Natural killer cell treated with Interleukin-12 subunit alpha and Interleukin-12 subunit beta and Interleukin-15 and Interleukin-18, amount 100 ng/mL, for 72 hours (primary cell): ENCODE results near the gene SPARCL1. TPM values are rescaled to one million over a fixed set of nuclear protein-coding genes. Genes with fewer than 3 reads are reported as not detected.
A peak's percentile ranks its signal among the peaks of the same experiment; 100 is the strongest.
"Not testable (repeated sequence)": the region's sequence is repeated elsewhere in the genome, so short reads cannot be mapped to it uniquely, and the experiment has no call there.

Source experiments
- ATAC-seq, 2 donors: fragments of 150-1000 bp; cut with Tn5 transposase in 1 of 2; sonication (Bioruptor Pico), chemical (Tn5 transposase) in 1 of 2; 2 replicates each; pipeline ENCODE4 v1.10.0; 2021
- DNase-seq: peaks from one replicate; pipeline ENCODE4 v3.0.0; 2022; ENCODE audit warnings: low spot score
- H3K27ac Mint-ChIP-seq, 2 donors: 1 replicate in 1 of 2; 2 replicates in 1 of 2; pipeline ENCODE4 v1.8.0; 2022; ENCODE audit warnings: mixed read lengths in 2 of 2, mild to moderate bottlenecking in 1 of 2, moderate library complexity in 1 of 2
- H3K27me3 Mint-ChIP-seq, 2 donors: 1 replicate in 1 of 2; 2 replicates in 1 of 2; pipeline ENCODE4 v1.8.0; 2022; ENCODE audit warnings: mixed read lengths in 2 of 2
- H3K36me3 Mint-ChIP-seq: one replicate; pipeline ENCODE4 v1.8.0; 2022; ENCODE audit warnings: mixed read lengths
- H3K4me1 Mint-ChIP-seq, 2 donors: 1 replicate in 1 of 2; 2 replicates in 1 of 2; pipeline ENCODE4 v1.8.0; 2022; ENCODE audit warnings: low read depth in 2 of 2, mixed read lengths in 2 of 2, mild to moderate bottlenecking in 1 of 2
- H3K4me3 Mint-ChIP-seq: one replicate; pipeline ENCODE4 v1.8.0; 2022; ENCODE audit warnings: mixed read lengths
- H3K9me3 Mint-ChIP-seq: 2 replicates; pipeline ENCODE4 v1.8.0; 2022; ENCODE audit warnings: mixed read lengths
- total RNA-seq, 2 donors: library from RNA; stranded (reverse); gene quantifications; one replicate each; pipeline ENCODE4 v1.2.3, GENCODE V29; 2022

The SPARCL1 gene
- total RNA-seq, 2 donors from 2014 or later, result not detected

- DNase-seq (no peak), ATAC-seq (no peak)
- no peak overlapping the region for H3K4me3 Mint-ChIP-seq
- H3K27ac Mint-ChIP-seq, result no peak overlapping the region
- no peaks in the 10 kb centered on the region for H3K4me1 Mint-ChIP-seq
- H3K9me3 Mint-ChIP-seq, result no peaks in the 10 kb centered on the region
- H3K36me3 Mint-ChIP-seq, result no peaks in the 10 kb centered on the region
- no peaks in the 10 kb centered on the region for H3K27me3 Mint-ChIP-seq
Observed at GRCh38 chr4:87505862-87506261, 23.3 kb downstream of the SPARCL1 start.

DNA sequence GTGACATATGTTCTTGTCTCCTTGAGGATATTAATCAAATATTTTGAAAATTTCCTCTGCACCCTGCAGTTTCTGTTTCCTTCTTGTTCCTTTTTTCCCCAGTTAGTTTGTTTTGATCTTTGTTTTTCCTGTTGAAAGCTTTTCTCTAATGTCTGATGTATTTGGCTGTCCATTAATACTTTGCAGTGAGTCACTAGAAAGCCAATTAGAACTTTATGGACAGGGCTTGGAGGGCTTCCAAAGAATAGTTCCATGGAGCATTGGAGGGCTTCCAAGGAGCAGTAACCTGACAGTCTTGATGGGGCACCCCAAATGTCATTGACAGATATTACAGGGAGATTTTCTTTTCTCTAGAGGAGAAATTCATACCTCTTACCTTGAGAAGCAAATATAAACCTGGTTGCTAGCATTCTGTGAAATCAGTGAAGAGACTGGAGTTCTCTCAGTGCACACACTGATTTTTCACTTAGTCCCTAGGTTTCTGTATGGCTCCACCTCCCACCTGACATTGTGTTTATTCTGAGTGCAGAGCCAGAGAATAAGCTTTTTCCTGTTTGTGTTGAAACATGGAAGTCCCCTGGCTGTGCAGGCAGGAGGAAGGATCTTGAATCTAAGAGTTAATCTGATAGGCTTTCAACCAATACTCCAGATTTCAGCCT, 26.5 kb downstream of the SPARCL1 start:
- no peak for DNase-seq
- H3K9me3 Mint-ChIP-seq, result no peaks in the 10 kb centered on the region
- no peak for ATAC-seq
- H3K4me1 Mint-ChIP-seq, result peaks cover 0 to 7% of the 10 kb centered on the region in 2 donors
- no peaks in the 10 kb centered on the region for H3K36me3 Mint-ChIP-seq
- no peak overlapping the region for H3K27ac Mint-ChIP-seq
- no peaks in the 10 kb centered on the region for H3K27me3 Mint-ChIP-seq
- H3K4me3 Mint-ChIP-seq, result no peak overlapping the region

GRCh38 chr4:87500092-87500462, 29.1 kb downstream of the SPARCL1 start:
- Mint-ChIP-seq H3K27ac (peak overlapping the region in 1 of 2 donors; percentile 30), H3K36me3 (no peaks in the 10 kb centered on the region), H3K4me3 (peak overlapping the region; percentile 72), H3K4me1 (peaks cover 0 to 7% of the 10 kb centered on the region in 2 donors), H3K9me3 (no peaks in the 10 kb centered on the region), H3K27me3 (no peaks in the 10 kb centered on the region)
- ATAC-seq (peak in 1 of 2 donors; percentile 51), DNase-seq (no peak)

GRCh38 chr4:87499403-87500091, 29.6 kb downstream of the SPARCL1 start:
- DNase-seq, result no peak
- H3K9me3 Mint-ChIP-seq, result no peaks in the 10 kb centered on the region
- peak overlapping the region in 1 of 2 donors; percentile 30 for H3K27ac Mint-ChIP-seq
- ATAC-seq, result peak in 1 of 2 donors; percentile 92
- peaks cover 0 to 7% of the 10 kb centered on the region in 2 donors for H3K4me1 Mint-ChIP-seq
- H3K27me3 Mint-ChIP-seq, result no peaks in the 10 kb centered on the region
- no peaks in the 10 kb centered on the region for H3K36me3 Mint-ChIP-seq
- peak overlapping the region; percentile 72 for H3K4me3 Mint-ChIP-seq

DNA sequence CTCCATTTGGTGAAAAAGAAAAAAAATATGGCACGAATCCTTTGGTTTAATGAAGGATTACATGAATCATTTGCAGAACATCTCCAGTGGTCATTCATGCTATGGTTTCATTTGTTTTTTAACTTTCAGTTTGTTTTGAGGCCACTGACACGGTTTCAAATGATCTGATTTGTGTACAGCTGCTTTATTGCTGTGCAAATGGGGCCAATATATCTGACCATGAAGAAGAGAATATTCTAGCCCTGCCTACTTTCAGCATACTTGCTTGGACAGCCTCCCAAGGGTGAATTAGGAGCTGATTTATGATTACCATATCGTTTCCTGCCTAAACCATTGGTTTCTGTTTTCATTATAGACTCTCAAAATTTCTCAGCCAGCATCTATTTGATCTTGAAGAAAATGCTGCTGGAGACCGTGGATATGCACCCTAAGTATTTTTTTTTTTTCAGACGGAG, 30.7 kb downstream of the SPARCL1 start:
- ATAC-seq (peak in 1 of 2 donors; percentile 55), DNase-seq (no peak)
- H3K4me1 Mint-ChIP-seq, result peaks cover 0 to 7% of the 10 kb centered on the region in 2 donors
- peak overlapping the region; percentile 4 for H3K4me3 Mint-ChIP-seq
- H3K27me3 Mint-ChIP-seq, result peaks cover 0 to 4% of the 10 kb centered on the region in 2 donors
- H3K36me3 Mint-ChIP-seq, result no peaks in the 10 kb centered on the region
- no peaks in the 10 kb centered on the region for H3K9me3 Mint-ChIP-seq
- no peak overlapping the region for H3K27ac Mint-ChIP-seq

- Mint-ChIP-seq H3K4me3 (no peak overlapping the region), H3K9me3 (no peaks in the 10 kb centered on the region), H3K4me1 (peaks cover 0 to 7% of the 10 kb centered on the region in 2 donors), H3K27me3 (peaks cover 0 to 4% of the 10 kb centered on the region in 2 donors), H3K27ac (no peak overlapping the region), H3K36me3 (no peaks in the 10 kb centered on the region)
- ATAC-seq (no peak), DNase-seq (no peak)
Observed at GRCh38 chr4:87497578-87497977, 31.6 kb downstream of the SPARCL1 start.

DNA sequence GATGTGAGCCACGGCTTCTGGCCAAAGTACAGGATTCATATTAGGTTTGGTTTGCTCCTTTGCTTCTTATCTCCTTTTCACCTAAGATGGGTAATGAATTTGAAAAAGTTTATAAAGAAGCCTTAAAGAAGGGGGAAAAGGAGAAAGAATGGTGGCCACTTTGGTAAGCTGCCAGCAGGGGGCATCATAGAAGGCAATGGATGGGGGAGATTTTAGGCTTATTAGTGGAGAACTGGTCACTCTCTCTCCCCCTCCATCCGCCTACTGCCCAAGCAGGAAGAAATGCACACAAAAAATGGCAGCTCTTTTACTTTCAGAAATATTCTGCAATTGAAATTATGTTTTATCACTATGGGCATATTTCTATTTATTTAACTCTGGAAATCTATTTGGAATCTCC, 32.0 kb downstream of the SPARCL1 start:
- DNase-seq, result no peak
- Mint-ChIP-seq H3K4me3 (no peak overlapping the region), H3K4me1 (peaks cover 0 to 7% of the 10 kb centered on the region in 2 donors), H3K27ac (no peak overlapping the region), H3K36me3 (no peaks in the 10 kb centered on the region), H3K27me3 (peaks cover 0 to 4% of the 10 kb centered on the region in 2 donors), H3K9me3 (no peaks in the 10 kb centered on the region)
- no peak for ATAC-seq

DNA sequence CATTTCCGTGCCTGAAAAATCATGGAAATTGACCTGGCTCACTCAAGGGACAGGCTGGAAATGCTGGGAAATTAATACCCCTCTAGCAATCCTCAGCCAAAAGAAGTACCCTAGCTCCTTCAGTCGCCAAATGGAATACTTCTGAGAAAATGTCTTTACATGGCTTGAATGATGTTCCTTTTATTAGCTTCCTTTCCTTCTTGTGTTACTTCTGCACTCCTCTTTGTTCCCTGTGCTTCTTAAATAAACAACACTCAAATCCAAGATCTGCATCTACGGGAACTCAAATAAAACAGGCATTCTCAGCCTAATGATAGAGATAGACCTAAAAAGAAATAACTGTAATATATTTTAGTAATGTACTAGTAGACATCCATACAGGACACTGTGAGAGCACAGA, 36.1 kb downstream of the SPARCL1 start:
- DNase-seq (no peak), ATAC-seq (no peak)
- H3K27ac Mint-ChIP-seq, result no peak overlapping the region
- H3K36me3 Mint-ChIP-seq, result no peaks in the 10 kb centered on the region
- no peak overlapping the region for H3K4me3 Mint-ChIP-seq
- H3K4me1 Mint-ChIP-seq, result no peaks in the 10 kb centered on the region
- no peaks in the 10 kb centered on the region for H3K9me3 Mint-ChIP-seq
- H3K27me3 Mint-ChIP-seq, result peaks cover 0 to 4% of the 10 kb centered on the region in 2 donors

GRCh38 chr4:87491851-87492250, 37.3 kb downstream of the SPARCL1 start:
- not testable (repeated sequence) for DNase-seq, H3K27ac Mint-ChIP-seq, H3K4me1 Mint-ChIP-seq, H3K9me3 Mint-ChIP-seq, H3K36me3 Mint-ChIP-seq, H3K27me3 Mint-ChIP-seq, ATAC-seq, H3K4me3 Mint-ChIP-seq

DNA sequence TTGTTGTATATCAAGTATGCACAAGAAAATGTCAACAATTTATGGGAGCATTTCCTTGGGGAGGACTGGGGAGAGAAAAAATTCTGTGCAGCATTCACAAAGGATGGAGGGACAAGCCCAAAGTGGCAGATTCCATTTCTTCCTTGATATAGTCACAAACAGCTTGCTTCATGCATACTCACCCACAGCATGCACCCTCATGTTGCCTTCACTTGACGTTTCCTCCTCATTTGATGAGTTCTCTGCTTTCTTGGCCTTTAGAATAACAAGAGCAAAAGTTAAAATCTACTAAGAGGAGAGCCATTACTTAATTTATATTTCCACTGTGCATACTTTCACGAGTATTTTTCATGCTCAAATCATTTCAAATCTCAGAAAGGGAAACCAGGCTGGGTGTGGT, 37.7 kb downstream of the SPARCL1 start:
- ATAC-seq, result no peak
- Mint-ChIP-seq H3K9me3 (no peaks in the 10 kb centered on the region), H3K27me3 (peaks cover 4 to 7% of the 10 kb centered on the region in 2 donors), H3K4me3 (no peak overlapping the region), H3K36me3 (no peaks in the 10 kb centered on the region), H3K27ac (no peak overlapping the region), H3K4me1 (no peaks in the 10 kb centered on the region)
- no peak for DNase-seq

GRCh38 chr4:87490664-87491369, 38.4 kb downstream of the SPARCL1 start:
- no peak overlapping the region for H3K27ac Mint-ChIP-seq
- H3K36me3 Mint-ChIP-seq, result no peaks in the 10 kb centered on the region

DNA sequence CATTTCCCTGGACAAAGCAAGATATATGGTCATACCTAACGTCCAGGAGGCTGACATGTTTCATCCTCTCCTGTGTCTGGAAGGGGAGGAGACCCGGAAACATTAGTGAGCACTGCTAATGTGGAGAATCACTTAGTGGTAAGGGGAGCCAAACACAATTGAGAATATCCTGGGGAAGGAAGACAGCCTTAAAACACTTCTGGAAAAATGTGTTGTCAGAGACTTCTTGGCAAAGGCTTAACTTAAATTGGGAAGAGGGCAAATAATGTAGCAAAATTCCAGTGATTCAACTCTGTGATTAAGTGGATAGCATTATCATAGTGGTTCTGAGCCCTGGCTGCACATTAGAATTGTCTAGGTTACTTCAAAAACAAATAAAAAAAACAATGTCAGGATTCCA, 39.5 kb downstream of the SPARCL1 start:
- DNase-seq, result no peak
- no peaks in the 10 kb centered on the region for H3K9me3 Mint-ChIP-seq
- no peak overlapping the region for H3K27ac Mint-ChIP-seq
- H3K4me1 Mint-ChIP-seq, result no peaks in the 10 kb centered on the region
- H3K36me3 Mint-ChIP-seq, result no peaks in the 10 kb centered on the region
- no peak overlapping the region for H3K4me3 Mint-ChIP-seq
- H3K27me3 Mint-ChIP-seq, result peaks cover 4 to 13% of the 10 kb centered on the region in 2 donors
- no peak for ATAC-seq

More at GRCh38 chr4:87490664-87491369, 38.4 kb downstream of the SPARCL1 start:
- H3K4me3 Mint-ChIP-seq, result no peak overlapping the region
- H3K4me1 Mint-ChIP-seq, result no peaks in the 10 kb centered on the region
- no peak for DNase-seq
- H3K9me3 Mint-ChIP-seq, result no peaks in the 10 kb centered on the region
- peaks cover 4 to 12% of the 10 kb centered on the region in 2 donors for H3K27me3 Mint-ChIP-seq
- ATAC-seq, result no peak

GRCh38 chr4:87488666-87489065, 40.5 kb downstream of the SPARCL1 start:
- not testable (repeated sequence) for H3K9me3 Mint-ChIP-seq, H3K4me1 Mint-ChIP-seq, H3K27ac Mint-ChIP-seq, ATAC-seq, H3K36me3 Mint-ChIP-seq, H3K4me3 Mint-ChIP-seq, DNase-seq
- peaks cover 0 to 13% of the 10 kb centered on the region in 2 donors for H3K27me3 Mint-ChIP-seq

- not testable (repeated sequence) for H3K27ac Mint-ChIP-seq, H3K4me1 Mint-ChIP-seq, H3K36me3 Mint-ChIP-seq, ATAC-seq, H3K9me3 Mint-ChIP-seq, DNase-seq, H3K4me3 Mint-ChIP-seq
- H3K27me3 Mint-ChIP-seq, result peaks cover 4 to 13% of the 10 kb centered on the region in 2 donors
Observed at GRCh38 chr4:87483247-87483646, 45.9 kb downstream of the SPARCL1 start.
